GM04504 (cell line): ENCODE measurements around the gene TMEM209.
A peak's percentile ranks its signal among the peaks of the same experiment; 100 is the strongest.
"Not testable (repeated sequence)": the region's sequence is repeated elsewhere in the genome, so short reads cannot be mapped to it uniquely, and the experiment has no call there.

Source experiments
- DNase-seq: peaks from one replicate; pipeline ENCODE4 v3.0.0-alpha.2; 2012; ENCODE audit warnings: low read depth

The TMEM209 gene

GRCh38 chr7:130218806-130219620, 13.8 kb upstream of the TMEM209 start:
- DNase-seq, result no peak

DNA sequence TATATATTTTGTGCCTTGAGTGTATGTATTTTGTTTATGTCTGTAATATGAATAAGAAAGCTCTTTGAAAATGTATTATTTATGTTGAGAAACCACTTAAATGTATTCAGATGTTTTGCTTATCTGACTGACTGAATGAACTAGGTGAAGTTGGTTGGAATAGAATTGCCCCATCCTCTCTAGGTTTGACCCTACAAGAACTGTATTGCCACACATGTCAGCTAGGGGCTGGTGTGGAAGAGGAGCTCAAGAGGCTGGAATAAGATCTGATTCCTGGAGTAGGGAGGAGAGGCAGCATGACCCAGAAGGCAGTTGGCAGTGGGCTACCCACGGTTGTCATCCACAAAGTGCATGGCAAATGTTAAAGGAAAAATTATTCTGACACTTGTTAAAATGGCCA, 11.5 kb upstream of the TMEM209 start:
- no peak for DNase-seq

DNA sequence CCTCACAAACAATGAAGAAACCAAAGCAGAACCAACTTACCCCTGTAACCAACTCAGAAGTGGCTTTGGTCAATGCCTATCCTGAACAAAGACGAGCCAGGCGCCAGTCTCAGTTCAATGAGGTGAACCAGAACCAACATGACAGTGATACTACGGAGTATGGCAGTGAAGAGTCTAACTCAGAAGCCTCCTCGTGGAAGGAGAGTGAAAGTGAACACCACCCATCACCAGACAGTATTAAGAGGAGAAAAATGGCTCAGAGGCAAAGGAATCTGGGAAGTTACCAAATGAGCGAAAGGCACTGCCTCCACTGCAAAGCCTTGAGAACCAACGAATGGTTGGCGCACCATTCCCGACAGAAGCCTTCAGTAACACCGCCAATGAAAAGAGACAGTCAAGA, 10.8 kb upstream of the TMEM209 start:
- DNase-seq, result no peak

- DNase-seq, result no peak
These were observed 8.6 kb upstream of the TMEM209 start for GRCh38 chr7:130213828-130214227.

- peak; percentile 37 for DNase-seq
These were observed 5.2 kb upstream of the TMEM209 start for GRCh38 chr7:130210181-130210935.

GRCh38 chr7:130208516-130208915, 3.3 kb upstream of the TMEM209 start:
- no peak for DNase-seq

GRCh38 chr7:130207642-130208041, 2.4 kb upstream of the TMEM209 start, which contains the start of gene SSMEM1:
TSS of gene SSMEM1 (plus strand) at chr7:130207860. CDS start at chr7:130207911, 51 bp downstream.
- peak; percentile 53 for DNase-seq

- no peak for DNase-seq
These were observed 1.8 kb upstream of the TMEM209 start for GRCh38 chr7:130207033-130207432.

- DNase-seq, result no peak
These were observed 3.4 kb downstream of the TMEM209 start for GRCh38 chr7:130201796-130202195.

DNA sequence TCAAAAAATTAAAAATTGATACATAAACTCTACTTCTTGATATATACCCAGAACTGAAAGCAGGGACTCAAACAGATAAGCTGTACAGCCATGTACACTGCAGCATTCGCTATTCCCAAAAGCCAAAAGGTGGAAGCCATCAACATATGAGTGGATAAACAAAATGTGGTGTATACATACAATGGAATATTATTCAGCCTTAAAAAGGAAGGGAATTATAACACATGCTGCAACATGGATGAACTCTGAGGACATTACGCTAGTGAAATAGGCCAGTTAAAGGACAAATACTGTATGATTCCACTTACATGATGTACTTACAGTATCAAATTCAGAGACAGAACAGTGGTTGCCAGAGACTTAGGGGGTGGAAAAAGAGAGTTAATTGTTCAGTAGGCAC, 8.1 kb downstream of the TMEM209 start:
- no peak for DNase-seq

DNA sequence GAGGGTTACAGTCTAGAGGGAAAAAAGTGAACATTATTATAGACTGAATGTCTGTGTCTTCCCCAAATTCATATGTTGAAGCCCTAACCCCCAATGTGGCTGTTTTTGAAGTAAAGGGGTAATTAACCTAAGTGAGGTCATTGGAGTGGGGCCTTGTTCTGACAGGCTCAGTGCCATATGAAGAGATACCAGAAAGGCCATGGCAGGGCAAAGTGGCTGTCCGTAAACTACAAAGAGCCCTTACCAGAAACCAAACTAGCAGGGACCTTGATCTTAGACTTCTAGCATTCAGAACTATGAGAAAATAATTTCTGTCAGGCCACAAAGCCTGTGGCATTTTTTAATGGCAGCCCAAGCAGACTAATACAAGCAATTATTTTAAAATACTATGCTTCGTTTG, 8.7 kb downstream of the TMEM209 start:
- DNase-seq, result no peak

DNA sequence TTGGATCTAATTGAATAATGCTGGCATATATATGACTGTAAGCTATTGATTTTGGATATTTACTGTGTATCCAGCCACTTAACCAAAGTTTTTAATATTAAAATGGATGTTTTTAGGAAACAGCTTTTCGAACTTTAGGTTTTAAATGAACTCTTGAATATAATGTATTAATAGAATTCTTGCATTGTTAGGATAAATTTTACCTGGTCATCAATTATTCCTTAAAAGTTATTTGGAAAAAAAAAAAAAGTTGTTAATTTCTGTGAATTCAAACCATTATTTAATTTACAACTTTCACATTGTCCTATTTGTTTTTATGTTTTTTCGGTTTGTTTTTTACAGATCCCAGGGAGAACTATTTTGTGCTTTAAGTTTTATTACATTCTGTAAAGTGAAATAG, 9.8 kb downstream of the TMEM209 start:
- no peak for DNase-seq

DNA sequence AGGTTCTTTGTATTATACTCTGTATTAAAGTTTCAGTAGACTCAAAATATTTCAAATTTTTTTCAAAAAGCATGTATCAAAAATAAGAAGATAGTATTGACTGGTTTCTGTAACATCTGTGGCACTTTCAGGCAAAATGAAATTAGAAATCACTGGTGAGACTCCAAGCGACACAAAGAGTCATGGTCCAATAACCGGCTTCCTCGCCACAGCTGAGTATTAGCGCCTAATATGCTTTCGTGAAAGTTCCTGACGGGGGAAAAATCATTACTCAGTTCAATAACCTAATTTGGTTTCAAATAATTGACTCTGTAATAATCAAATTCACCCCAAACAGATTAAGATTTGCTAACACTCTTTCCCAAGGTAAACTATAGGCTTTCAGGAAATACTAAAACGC, 13.4 kb downstream of the TMEM209 start:
- DNase-seq, result no peak

- DNase-seq, result peak; percentile 38
These were observed 15.9 kb downstream of the TMEM209 start for GRCh38 chr7:130189343-130189742.

DNA sequence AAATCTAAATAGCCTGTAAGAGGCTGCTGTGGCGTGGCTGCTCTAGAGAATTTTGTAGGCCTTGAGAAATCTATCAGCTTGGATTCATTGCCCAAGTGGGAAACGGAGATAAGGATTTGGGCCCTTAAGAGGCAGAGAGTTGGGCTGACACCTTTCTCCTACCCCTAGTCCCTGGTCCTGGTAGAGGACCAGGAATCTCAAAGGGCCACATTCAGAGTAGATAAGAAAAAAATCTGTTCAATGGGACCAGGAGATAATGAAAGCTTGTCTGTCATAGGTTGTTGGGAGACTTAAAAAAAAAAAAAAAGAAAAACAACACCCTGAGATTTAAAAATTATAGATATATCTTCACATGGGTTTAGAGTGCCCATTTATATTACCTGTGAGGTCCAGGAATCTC, 17.8 kb downstream of the TMEM209 start:
- DNase-seq, result no peak

- DNase-seq, result not testable (repeated sequence)
These were observed 20.9 kb downstream of the TMEM209 start for GRCh38 chr7:130184349-130184748.

DNA sequence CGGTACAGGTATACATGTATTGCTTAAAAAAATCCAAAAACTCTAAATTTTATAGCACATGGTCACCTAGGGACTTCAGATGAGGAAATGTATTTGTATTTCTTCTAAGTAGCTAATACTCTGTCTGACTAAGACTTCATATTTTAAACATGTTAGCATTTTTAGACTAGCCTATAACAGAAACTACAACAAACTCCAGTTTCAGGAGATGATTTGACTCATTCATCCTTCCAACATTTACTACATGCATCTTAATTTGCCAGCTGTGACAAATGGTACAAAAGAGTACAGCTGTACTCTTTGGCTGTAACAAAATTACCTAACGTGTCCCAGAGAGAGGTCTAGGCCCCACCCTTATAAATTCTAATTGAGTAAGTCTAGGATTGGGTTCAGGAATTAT, 22.2 kb downstream of the TMEM209 start:
- no peak for DNase-seq

- DNase-seq, result no peak
These were observed 24.0 kb downstream of the TMEM209 start for GRCh38 chr7:130181263-130181605.

- no peak for DNase-seq
These were observed 24.5 kb downstream of the TMEM209 start for GRCh38 chr7:130180571-130181262.

- no peak for DNase-seq
These were observed 25.6 kb downstream of the TMEM209 start for GRCh38 chr7:130179631-130180030.

GRCh38 chr7:130178251-130178650, 27.0 kb downstream of the TMEM209 start:
- DNase-seq, result no peak

- DNase-seq, result no peak
These were observed 30.8 kb downstream of the TMEM209 start for GRCh38 chr7:130174237-130174959.
